Gastrocnemius medialis (tissue), 4 donors: ENCODE measurements around the gene ABCA12.

ENCODE experiments used
- POLR2A ChIP-seq, 2 donors: fragments of 450-650 bp; IDR thresholded peaks; one replicate each; pipeline ENCODE4 v1.6.1; 2017; ENCODE audit warnings: antibody characterized with exemption in 2 of 2, mild to moderate bottlenecking in 2 of 2, moderate library complexity in 2 of 2
- TF ChIP-seq, protein P1 (sequence below), 5 experiments: fragments of 450-650 bp in 3 of 5; fragments of 200-600 bp in 2 of 5; sonication (generic) in 2 of 5; IDR thresholded peaks in 4 of 5; conservative IDR thresholded peaks in 1 of 5; 1 replicate in 4 of 5; 2 replicates in 1 of 5; pipeline ENCODE4 v1.5.1; 2016 to 2019; ENCODE audit warnings: antibody characterized with exemption in 5 of 5, mild to moderate bottlenecking in 3 of 5, moderate library complexity in 3 of 5

DNA sequence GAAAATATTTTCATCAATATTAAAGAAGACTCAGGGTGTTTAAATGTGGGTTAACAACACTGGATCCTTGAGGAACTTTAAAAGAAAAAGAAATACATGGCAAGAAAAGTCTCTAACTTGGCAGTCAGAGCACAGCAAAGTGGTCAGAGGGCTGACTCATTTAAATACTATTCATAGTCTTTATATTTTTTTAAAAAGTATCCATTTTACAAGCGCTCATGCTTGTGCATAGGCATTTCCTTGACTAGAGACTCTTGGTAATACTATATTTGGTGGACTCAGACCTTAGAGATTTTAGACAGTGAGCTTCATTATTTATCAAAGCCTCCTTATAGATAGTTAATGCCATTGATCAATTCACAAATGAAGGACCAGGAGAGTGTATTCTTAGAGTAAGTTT, 110.2 kb downstream of the ABCA12 start:
- TF ChIP-seq, protein P1, sequence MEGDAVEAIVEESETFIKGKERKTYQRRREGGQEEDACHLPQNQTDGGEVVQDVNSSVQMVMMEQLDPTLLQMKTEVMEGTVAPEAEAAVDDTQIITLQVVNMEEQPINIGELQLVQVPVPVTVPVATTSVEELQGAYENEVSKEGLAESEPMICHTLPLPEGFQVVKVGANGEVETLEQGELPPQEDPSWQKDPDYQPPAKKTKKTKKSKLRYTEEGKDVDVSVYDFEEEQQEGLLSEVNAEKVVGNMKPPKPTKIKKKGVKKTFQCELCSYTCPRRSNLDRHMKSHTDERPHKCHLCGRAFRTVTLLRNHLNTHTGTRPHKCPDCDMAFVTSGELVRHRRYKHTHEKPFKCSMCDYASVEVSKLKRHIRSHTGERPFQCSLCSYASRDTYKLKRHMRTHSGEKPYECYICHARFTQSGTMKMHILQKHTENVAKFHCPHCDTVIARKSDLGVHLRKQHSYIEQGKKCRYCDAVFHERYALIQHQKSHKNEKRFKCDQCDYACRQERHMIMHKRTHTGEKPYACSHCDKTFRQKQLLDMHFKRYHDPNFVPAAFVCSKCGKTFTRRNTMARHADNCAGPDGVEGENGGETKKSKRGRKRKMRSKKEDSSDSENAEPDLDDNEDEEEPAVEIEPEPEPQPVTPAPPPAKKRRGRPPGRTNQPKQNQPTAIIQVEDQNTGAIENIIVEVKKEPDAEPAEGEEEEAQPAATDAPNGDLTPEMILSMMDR (IDR thresholded peaks at IDR 0.05 in 4 of 5, conservative IDR thresholded peaks at IDR 0.05 in 1 of 5) = no peak
- no peak for TF ChIP-seq POLR2A (IDR thresholded peaks at IDR 0.05)
